ENCODE results near the gene MRPS16. TPM values are rescaled to one million over a fixed set of nuclear protein-coding genes. Genes with fewer than 3 reads are reported as not detected.

Gene MRPS16
- polyA plus RNA-seq, 1 of the 3 experiments (the other 2 are of a cell fraction): 75.5 TPM

GRCh38 chr10:73238990-73239566 lies 13.4 kb downstream of the MRPS16 start:
- POLR2A ChIA-PET: no interaction called here
- CTCF ChIA-PET: no interaction called here

GRCh38 chr10:73234695-73235094 lies 17.7 kb downstream of the MRPS16 start:
- H3K9me3 ChIP-seq: no peaks in the 10 kb centered on the region
- no peak overlapping the region for H3K4me2 ChIP-seq
- peaks cover 34% of the 10 kb centered on the region for H3F3A ChIP-seq (replicated peaks; ENCODE audit: insufficient read depth)
- H2AFZ ChIP-seq (ENCODE audit: low read depth): no peak overlapping the region
- H3K4me1 ChIP-seq (ENCODE audit: control insufficient read depth in 1 of 2, insufficient read depth in 2 of 2, low read depth in 1 of 2, low read length in 1 of 2): no peaks in the 10 kb centered on the region
- no peaks in the 10 kb centered on the region; the same call in 1 of the 2 replicates for H3K79me2 ChIP-seq (ENCODE audit: insufficient read depth)
- ChIA-PET CTCF (interaction anchor here (0.7 to 1.6 kb wide), 3 partner anchors 13 to 16 kb away, joined by 3 to 6 read pairs (median 3); partner anchors contain the start of gene DNAJC9), POLR2A (interaction anchor here (1.1 kb wide), 1 partner anchor 12 kb away, joined by 3 read pairs; the partner anchor contains the start of gene DNAJC9)
- 93% methylated on average over 7 of the region's 7 CpGs for WGBS (ENCODE audit: low lambda C conversion rate)
- no peak for TF ChIP-seq EP300 (IDR thresholded peaks at IDR 0.05; ENCODE audit: borderline replicate concordance in 1 of 2, low read depth in 1 of 2, low read length in 1 of 2)
- TF ChIP-seq IRF3 (IDR thresholded peaks at IDR 0.05; ENCODE audit: low read depth, low read length): no peak
- TF ChIP-seq EZH2phosphoT487 (IDR thresholded peaks at IDR 0.05; ENCODE audit: borderline replicate concordance, low read depth): no peak
- no peak for TF ChIP-seq FOXJ3 (CRISPR knock-in tag; IDR thresholded peaks at IDR 0.05)
- TF ChIP-seq USF2 (IDR thresholded peaks at IDR 0.05; ENCODE audit: borderline replicate concordance, low read depth, low read length): no peak
- no peak for TF ChIP-seq CHD2 (IDR thresholded peaks at IDR 0.05; ENCODE audit: low read length, partially characterized antibody)
- no peak for TF ChIP-seq FOXM1 (IDR thresholded peaks at IDR 0.05; ENCODE audit: low read depth)
- no peaks in the 10 kb centered on the region for H3K9me2 ChIP-seq
- no peaks in the 10 kb centered on the region for H4K20me1 ChIP-seq (ENCODE audit: insufficient read depth)
- no peak overlapping the region for H3K9ac ChIP-seq
- no peak for DNase-seq
- no peak overlapping the region for H3K27ac ChIP-seq (ENCODE audit: low read depth in 2 of 2, low read length in 1 of 2)
- H3K4me3 ChIP-seq (ENCODE audit: low read depth in 2 of 2, low read length in 1 of 2): no peak overlapping the region
- H3K36me3 ChIP-seq (replicated peaks in 1 of 2; ENCODE audit: control insufficient read depth in 1 of 2, insufficient read depth in 2 of 2, low read length in 1 of 2): peaks cover 64% of the 10 kb centered on the region in 2 experiments
- no peaks in the 10 kb centered on the region for H3K27me3 ChIP-seq (ENCODE audit: insufficient read depth)

More at GRCh38 chr10:73238990-73239566, 13.4 kb downstream of the MRPS16 start:
- 93% methylated on average over 5 of the region's 5 CpGs for WGBS (ENCODE audit: low lambda C conversion rate)
- Histone ChIP-seq H3K4me1 (ENCODE audit: control insufficient read depth in 1 of 2, insufficient read depth in 2 of 2, low read depth in 1 of 2, low read length in 1 of 2) (peaks cover 0 to 3% of the 10 kb centered on the region in 2 experiments; a peak in 1 of 4 replicates), H3K9me2 (no peaks in the 10 kb centered on the region), H3K4me3 (ENCODE audit: low read depth in 2 of 2, low read length in 1 of 2) (no peak overlapping the region), H3K9me3 (no peaks in the 10 kb centered on the region), H3K36me3 (replicated peaks in 1 of 2; ENCODE audit: control insufficient read depth in 1 of 2, insufficient read depth in 2 of 2, low read length in 1 of 2) (peaks cover 67 to 84% of the 10 kb centered on the region in 2 experiments), H4K20me1 (ENCODE audit: insufficient read depth) (no peaks in the 10 kb centered on the region), H2AFZ (ENCODE audit: low read depth) (no peak overlapping the region), H3K27me3 (ENCODE audit: insufficient read depth) (no peaks in the 10 kb centered on the region), H3F3A (replicated peaks; ENCODE audit: insufficient read depth) (peaks cover 27% of the 10 kb centered on the region), H3K4me2 (no peak overlapping the region), H3K9ac (no peak overlapping the region), H3K79me2 (ENCODE audit: insufficient read depth) (peaks cover 20% of the 10 kb centered on the region), H3K27ac (ENCODE audit: low read depth in 2 of 2, low read length in 1 of 2) (no peak overlapping the region)
- no peak for DNase-seq
- TF ChIP-seq SMC3 (IDR thresholded peaks at IDR 0.05; ENCODE audit: low read depth, low read length) (no peak), TCF12 (IDR thresholded peaks at IDR 0.05) (no peak), MEF2A (IDR thresholded peaks at IDR 0.05; ENCODE audit: borderline replicate concordance, low read depth) (no peak), GATA2 (CRISPR knock-in tag; IDR thresholded peaks at IDR 0.05) (no peak), EP300 (IDR thresholded peaks at IDR 0.05; ENCODE audit: borderline replicate concordance in 1 of 2, low read depth in 1 of 2, low read length in 1 of 2) (no peak), RCOR1 (IDR thresholded peaks at IDR 0.05; ENCODE audit: low read length) (no peak), RFX5 (IDR thresholded peaks at IDR 0.05; ENCODE audit: low read length) (no peak)

Data from SK-N-SH (cell line).